Measurements from ENCODE around the gene DNAL4.

DNAL4 gene

GRCh38 chr22:38834991-38835390 lies 41.0 kb upstream of the DNAL4 start:
- no peak for DNase-seq (ENCODE audit: insufficient read length, low spot score)
- FAIRE-seq = no peak
- TF ChIP-seq POU2F2 (IDR thresholded peaks at IDR 0.05; ENCODE audit: low read depth, low read length) (no peak), POLR2AphosphoS5 (IDR thresholded peaks at IDR 0.05; ENCODE audit: low read depth, low read length) (no peak), POLR2A (IDR thresholded peaks at IDR 0.05; ENCODE audit: low read depth, low read length) (no peak), SPI1 (IDR thresholded peaks at IDR 0.05; ENCODE audit: low read depth, low read length) (no peak), PAX5 (IDR thresholded peaks at IDR 0.05; ENCODE audit: insufficient read depth, low read length, severe bottlenecking) (no peak), TAF1 (IDR thresholded peaks at IDR 0.05; ENCODE audit: low read depth, low read length) (no peak)

- no peak for FAIRE-seq
- TF ChIP-seq POLR2AphosphoS5 (IDR thresholded peaks at IDR 0.05; ENCODE audit: low read depth, low read length) = no peak
- TF ChIP-seq POLR2A (IDR thresholded peaks at IDR 0.05; ENCODE audit: low read depth, low read length) = no peak
- TF ChIP-seq TAF1 (IDR thresholded peaks at IDR 0.05; ENCODE audit: low read depth, low read length) = no peak
- no peak for TF ChIP-seq PAX5 (IDR thresholded peaks at IDR 0.05; ENCODE audit: insufficient read depth, low read length, severe bottlenecking)
- no peak for TF ChIP-seq POU2F2 (IDR thresholded peaks at IDR 0.05; ENCODE audit: low read depth, low read length)
- TF ChIP-seq SPI1 (IDR thresholded peaks at IDR 0.05; ENCODE audit: low read depth, low read length) = no peak
Observed at GRCh38 chr22:38834215-38834953, 40.4 kb upstream of the DNAL4 start.

GRCh38 chr22:38833061-38833460 lies 39.1 kb upstream of the DNAL4 start:
- FAIRE-seq (no peak), DNase-seq (ENCODE audit: insufficient read length, low spot score) (no peak)
- TF ChIP-seq TAF1 (IDR thresholded peaks at IDR 0.05; ENCODE audit: low read depth, low read length) = no peak
- no peak for TF ChIP-seq POLR2A (IDR thresholded peaks at IDR 0.05; ENCODE audit: low read depth, low read length)
- no peak for TF ChIP-seq PAX5 (IDR thresholded peaks at IDR 0.05; ENCODE audit: insufficient read depth, low read length, severe bottlenecking)
- no peak for TF ChIP-seq POLR2AphosphoS5 (IDR thresholded peaks at IDR 0.05; ENCODE audit: low read depth, low read length)
- TF ChIP-seq POU2F2 (IDR thresholded peaks at IDR 0.05; ENCODE audit: low read depth, low read length) = no peak

More at GRCh38 chr22:38834215-38834953, 40.4 kb upstream of the DNAL4 start:
- DNase-seq (ENCODE audit: insufficient read length, low spot score) = no peak

- no peak for FAIRE-seq
- TF ChIP-seq TAF1 (IDR thresholded peaks at IDR 0.05; ENCODE audit: low read depth, low read length) (no peak), SPI1 (IDR thresholded peaks at IDR 0.05; ENCODE audit: low read depth, low read length) (no peak), POLR2AphosphoS5 (IDR thresholded peaks at IDR 0.05; ENCODE audit: low read depth, low read length) (no peak), PAX5 (IDR thresholded peaks at IDR 0.05; ENCODE audit: insufficient read depth, low read length, severe bottlenecking) (no peak), POU2F2 (IDR thresholded peaks at IDR 0.05; ENCODE audit: low read depth, low read length) (no peak), POLR2A (IDR thresholded peaks at IDR 0.05; ENCODE audit: low read depth, low read length) (no peak)
- no peak for DNase-seq (ENCODE audit: insufficient read length, low spot score)
Observed at GRCh38 chr22:38832005-38832978, 38.3 kb upstream of the DNAL4 start.

GRCh38 chr22:38831166-38831945 lies 37.4 kb upstream of the DNAL4 start:
- TF ChIP-seq SPI1 (IDR thresholded peaks at IDR 0.05; ENCODE audit: low read depth, low read length) = no peak
- no peak for TF ChIP-seq PAX5 (IDR thresholded peaks at IDR 0.05; ENCODE audit: insufficient read depth, low read length, severe bottlenecking)
- TF ChIP-seq TAF1 (IDR thresholded peaks at IDR 0.05; ENCODE audit: low read depth, low read length) = no peak
- no peak for TF ChIP-seq POLR2AphosphoS5 (IDR thresholded peaks at IDR 0.05; ENCODE audit: low read depth, low read length)
- TF ChIP-seq POU2F2 (IDR thresholded peaks at IDR 0.05; ENCODE audit: low read depth, low read length) = no peak
- FAIRE-seq (no peak), DNase-seq (ENCODE audit: insufficient read length, low spot score) (no peak)

- TF ChIP-seq POU2F2 (IDR thresholded peaks at IDR 0.05; ENCODE audit: low read depth, low read length) (no peak), SPI1 (IDR thresholded peaks at IDR 0.05; ENCODE audit: low read depth, low read length) (no peak), PAX5 (IDR thresholded peaks at IDR 0.05; ENCODE audit: insufficient read depth, low read length, severe bottlenecking) (no peak), POLR2AphosphoS5 (IDR thresholded peaks at IDR 0.05; ENCODE audit: low read depth, low read length) (no peak)
- no peak for FAIRE-seq
- DNase-seq (ENCODE audit: insufficient read length, low spot score) = no peak
Observed at GRCh38 chr22:38830845-38831108, 36.8 kb upstream of the DNAL4 start.

- DNase-seq (ENCODE audit: insufficient read length, low spot score) (no peak), FAIRE-seq (no peak)
Observed at GRCh38 chr22:38830026-38830844, 36.3 kb upstream of the DNAL4 start.

GRCh38 chr22:38829485-38829884 lies 35.5 kb upstream of the DNAL4 start:
- TF ChIP-seq POLR2AphosphoS5 (IDR thresholded peaks at IDR 0.05; ENCODE audit: low read depth, low read length) (no peak), TAF1 (IDR thresholded peaks at IDR 0.05; ENCODE audit: low read depth, low read length) (no peak), PAX5 (IDR thresholded peaks at IDR 0.05; ENCODE audit: insufficient read depth, low read length, severe bottlenecking) (no peak), POU2F2 (IDR thresholded peaks at IDR 0.05; ENCODE audit: low read depth, low read length) (no peak), SPI1 (IDR thresholded peaks at IDR 0.05; ENCODE audit: low read depth, low read length) (no peak), POLR2A (IDR thresholded peaks at IDR 0.05; ENCODE audit: low read depth, low read length) (no peak)
- FAIRE-seq (no peak), DNase-seq (ENCODE audit: insufficient read length, low spot score) (no peak)

More at GRCh38 chr22:38830026-38830844, 36.3 kb upstream of the DNAL4 start:
- TF ChIP-seq POU2F2 (IDR thresholded peaks at IDR 0.05; ENCODE audit: low read depth, low read length) (no peak), PAX5 (IDR thresholded peaks at IDR 0.05; ENCODE audit: insufficient read depth, low read length, severe bottlenecking) (no peak), POLR2A (IDR thresholded peaks at IDR 0.05; ENCODE audit: low read depth, low read length) (no peak), TAF1 (IDR thresholded peaks at IDR 0.05; ENCODE audit: low read depth, low read length) (no peak), POLR2AphosphoS5 (IDR thresholded peaks at IDR 0.05; ENCODE audit: low read depth, low read length) (no peak), SPI1 (IDR thresholded peaks at IDR 0.05; ENCODE audit: low read depth, low read length) (no peak)

All from GM12891 (cell line).